ENCODE data around the gene SPINK13. TPM values are rescaled to one million over a fixed set of nuclear protein-coding genes. Genes with fewer than 3 reads are reported as not detected.

Gene SPINK13
- total and polyA plus RNA-seq, 2 donors (not counting 1 experiment from before 2014, with no cell fraction given) = not detected

GRCh38 chr5:148237785-148238417, 30.7 kb upstream of the SPINK13 start:
- H3K4me1 ChIP-seq (ENCODE audit: control insufficient read depth in 2 of 2, insufficient read depth in 2 of 2, low read length in 2 of 2) = no peaks in the 10 kb centered on the region
- CTCF ChIA-PET = no interaction called here
- H3K9me3 ChIP-seq (ENCODE audit: control extremely low read depth in 1 of 3, control insufficient read depth in 2 of 3, insufficient read depth in 1 of 3, low read length in 2 of 3) = no peaks in the 10 kb centered on the region
- H3K9me3 Mint-ChIP-seq (ENCODE audit: insufficient read depth) = no peaks in the 10 kb centered on the region
- TF ChIP-seq, protein P1, sequence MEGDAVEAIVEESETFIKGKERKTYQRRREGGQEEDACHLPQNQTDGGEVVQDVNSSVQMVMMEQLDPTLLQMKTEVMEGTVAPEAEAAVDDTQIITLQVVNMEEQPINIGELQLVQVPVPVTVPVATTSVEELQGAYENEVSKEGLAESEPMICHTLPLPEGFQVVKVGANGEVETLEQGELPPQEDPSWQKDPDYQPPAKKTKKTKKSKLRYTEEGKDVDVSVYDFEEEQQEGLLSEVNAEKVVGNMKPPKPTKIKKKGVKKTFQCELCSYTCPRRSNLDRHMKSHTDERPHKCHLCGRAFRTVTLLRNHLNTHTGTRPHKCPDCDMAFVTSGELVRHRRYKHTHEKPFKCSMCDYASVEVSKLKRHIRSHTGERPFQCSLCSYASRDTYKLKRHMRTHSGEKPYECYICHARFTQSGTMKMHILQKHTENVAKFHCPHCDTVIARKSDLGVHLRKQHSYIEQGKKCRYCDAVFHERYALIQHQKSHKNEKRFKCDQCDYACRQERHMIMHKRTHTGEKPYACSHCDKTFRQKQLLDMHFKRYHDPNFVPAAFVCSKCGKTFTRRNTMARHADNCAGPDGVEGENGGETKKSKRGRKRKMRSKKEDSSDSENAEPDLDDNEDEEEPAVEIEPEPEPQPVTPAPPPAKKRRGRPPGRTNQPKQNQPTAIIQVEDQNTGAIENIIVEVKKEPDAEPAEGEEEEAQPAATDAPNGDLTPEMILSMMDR (IDR thresholded peaks at IDR 0.05) = no peak
- no peak for TF ChIP-seq EZH2 (IDR thresholded peaks at IDR 0.05; ENCODE audit: borderline replicate concordance, insufficient read depth, low read depth, low read length, poor library complexity, severe bottlenecking)
- no peaks in the 10 kb centered on the region for H3K4me1 Mint-ChIP-seq
- H3K4me2 ChIP-seq (replicated peaks; ENCODE audit: low read depth, low read length, poor library complexity, severe bottlenecking) = no peak overlapping the region
- no peaks in the 10 kb centered on the region for H4K20me1 ChIP-seq (ENCODE audit: control insufficient read depth, insufficient read depth, low read length, poor library complexity, severe bottlenecking)
- H3K27ac Mint-ChIP-seq = no peak overlapping the region
- no peak overlapping the region for H3K4me3 ChIP-seq (ENCODE audit: control extremely low read depth in 1 of 5, extremely low read depth in 1 of 5, insufficient read depth in 1 of 5, low read depth in 2 of 5, low read length in 4 of 5)
- H3K27me3 ChIP-seq (replicated peaks in 1 of 4; ENCODE audit: control extremely low read depth in 1 of 4, control insufficient read depth in 3 of 4, insufficient read depth in 4 of 4, low read length in 3 of 4) = no peaks in the 10 kb centered on the region
- POLR2A ChIA-PET = no interaction called here
- DNase-seq (no peak), ATAC-seq (ENCODE audit: low read depth) (no peak)
- H3K36me3 ChIP-seq (replicated peaks in 1 of 2; ENCODE audit: control extremely low read depth in 1 of 2, control insufficient read depth in 1 of 2, extremely low read depth in 1 of 2, insufficient read depth in 2 of 2, low read length in 1 of 2) = no peaks in the 10 kb centered on the region
- no peak overlapping the region for H2AFZ ChIP-seq (ENCODE audit: insufficient read depth, low read depth, low read length, poor library complexity, severe bottlenecking)
- intact Hi-C loops (cut with micrococcal nuclease) = no loop called here
- H3K4me3 Mint-ChIP-seq = no peak overlapping the region
- H3K79me2 ChIP-seq (ENCODE audit: control insufficient read depth, insufficient read depth, low read length) = no peaks in the 10 kb centered on the region
- no peak overlapping the region for H3K27ac ChIP-seq (ENCODE audit: low read length in 2 of 2)
- no peak overlapping the region for H3K9ac ChIP-seq (ENCODE audit: low read length)
- WGBS (ENCODE audit: insufficient coverage) = no CpG with 5 or more reads among the region's 4 CpGs
- no peaks in the 10 kb centered on the region for H3K27me3 Mint-ChIP-seq

DNA sequence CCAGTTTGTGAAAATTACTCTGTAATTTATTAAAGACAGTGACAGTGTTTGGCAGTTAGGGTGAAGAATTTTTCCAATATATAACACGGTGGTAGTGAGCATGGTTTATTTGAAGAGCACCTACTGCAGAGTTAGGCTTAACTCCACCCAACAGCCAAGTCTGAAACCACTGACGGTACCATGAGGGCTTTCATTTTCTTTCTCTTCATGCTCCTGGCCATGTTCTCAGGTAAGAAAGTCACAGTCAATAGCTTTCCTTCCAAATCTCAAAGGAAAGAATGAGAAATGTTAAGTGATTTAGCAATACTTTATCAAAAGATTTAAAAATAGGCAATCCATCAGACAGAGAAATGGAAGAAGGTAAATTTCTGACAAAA, 30.2 kb upstream of the SPINK13 start, which contains the start of gene MARCOL:
Gene MARCOL, plus strand, starts transcription at position 108 of the 377 bp plus-strand sequence. Its CDS starts 73 bp downstream, at position 181.
- Histone ChIP-seq H3K4me3 (ENCODE audit: control extremely low read depth in 1 of 5, extremely low read depth in 1 of 5, insufficient read depth in 1 of 5, low read depth in 2 of 5, low read length in 4 of 5) (no peak within 1 kb of the TSS), H3K79me2 (ENCODE audit: control insufficient read depth, insufficient read depth, low read length) (no peaks in the 10 kb centered on the region), H3K4me1 (ENCODE audit: control insufficient read depth in 2 of 2, insufficient read depth in 2 of 2, low read length in 2 of 2) (no peaks in the 10 kb centered on the region), H2AFZ (ENCODE audit: insufficient read depth, low read depth, low read length, poor library complexity, severe bottlenecking) (no peak within 1 kb of the TSS), H3K27ac (ENCODE audit: low read length in 2 of 2) (no peak within 1 kb of the TSS), H3K4me2 (replicated peaks; ENCODE audit: low read depth, low read length, poor library complexity, severe bottlenecking) (no peak within 1 kb of the TSS), H3K9ac (ENCODE audit: low read length) (no peak within 1 kb of the TSS), H3K36me3 (replicated peaks in 1 of 2; ENCODE audit: control extremely low read depth in 1 of 2, control insufficient read depth in 1 of 2, extremely low read depth in 1 of 2, insufficient read depth in 2 of 2, low read length in 1 of 2) (no peaks in the 10 kb centered on the region), H4K20me1 (ENCODE audit: control insufficient read depth, insufficient read depth, low read length, poor library complexity, severe bottlenecking) (no peaks in the 10 kb centered on the region), H3K9me3 (ENCODE audit: control extremely low read depth in 1 of 3, control insufficient read depth in 2 of 3, insufficient read depth in 1 of 3, low read length in 2 of 3) (no peaks in the 10 kb centered on the region), H3K27me3 (replicated peaks in 1 of 4; ENCODE audit: control extremely low read depth in 1 of 4, control insufficient read depth in 3 of 4, insufficient read depth in 4 of 4, low read length in 3 of 4) (no peaks in the 10 kb centered on the region)
- H3K27me3 Mint-ChIP-seq = no peaks in the 10 kb centered on the region
- ChIA-PET CTCF (no interaction called here), POLR2A (no interaction called here)
- intact Hi-C loops (cut with micrococcal nuclease) = no loop called here
- TF ChIP-seq EZH2 (IDR thresholded peaks at IDR 0.05; ENCODE audit: borderline replicate concordance, insufficient read depth, low read depth, low read length, poor library complexity, severe bottlenecking) = no peak
- TF ChIP-seq, protein P1 (IDR thresholded peaks at IDR 0.05) = no peak
- H3K9me3 Mint-ChIP-seq (ENCODE audit: insufficient read depth) = no peaks in the 10 kb centered on the region
- no peak for ATAC-seq (ENCODE audit: low read depth)
- no peak within 1 kb of the TSS for H3K27ac Mint-ChIP-seq
- WGBS (ENCODE audit: insufficient coverage) = no CpG with 5 or more reads among the region's 2 CpGs
- no peak within 1 kb of the TSS for H3K4me3 Mint-ChIP-seq
- no peaks in the 10 kb centered on the region for H3K4me1 Mint-ChIP-seq
- no peak for DNase-seq

Measured in B cell (primary cell).